CD4-positive, alpha-beta memory T cell (primary cell): Measurements from ENCODE around the gene TEX19. TPM values are rescaled to one million over a fixed set of nuclear protein-coding genes. Genes with fewer than 3 reads are reported as not detected.
"Not testable (repeated sequence)": the region's sequence is repeated elsewhere in the genome, so short reads cannot be mapped to it uniquely, and the experiment has no call there.

Source experiments
- CTCF ChIA-PET: fragments of 350-600 bp; sonication (Branson Sonifier 250); formaldehyde crosslinking; loops from one replicate; lab custom pipeline; 2021; ENCODE audit warnings: inconsistent platforms; ENCODE audit not compliant: partially characterized antibody; lab: Charles Lee
- POLR2A ChIA-PET: fragments of 350-600 bp; sonication (Branson Sonifier 250); formaldehyde crosslinking; loops from one replicate; lab custom pipeline; 2021; ENCODE audit not compliant: partially characterized antibody; lab: Charles Lee
- DNase-seq, 5 donors: peaks; one replicate each; pipeline versions ENCODE4 v3.0.0 to v3.0.0-alpha.2; 2020 to 2022; ENCODE audit warnings: mixed read lengths in 1 of 5
- H3K27ac ChIP-seq: one replicate; pipeline ENCODE4 v1.7.0; 2013; ENCODE audit warnings: low read depth, low read length
- H3K27me3 ChIP-seq: 2 replicates; pipeline ENCODE4 v1.7.0; 2013; ENCODE audit warnings: mild to moderate bottlenecking, low read length, moderate library complexity; ENCODE audit not compliant: insufficient read depth
- H3K36me3 ChIP-seq: 2 replicates; pipeline ENCODE4 v1.7.0; 2013; ENCODE audit warnings: mild to moderate bottlenecking, low read length, moderate library complexity; ENCODE audit not compliant: insufficient read depth
- H3K4me1 ChIP-seq: 2 replicates; pipeline ENCODE4 v1.7.0; 2013; ENCODE audit warnings: mild to moderate bottlenecking, low read length, moderate library complexity; ENCODE audit not compliant: insufficient read depth
- H3K4me3 ChIP-seq, 2 donors: one replicate each; pipeline ENCODE4 v1.7.0; 2013; ENCODE audit warnings: low read length in 2 of 2, mild to moderate bottlenecking in 1 of 2
- H3K9me3 ChIP-seq, 2 donors: one replicate each; pipeline ENCODE4 v1.7.0; 2013; ENCODE audit warnings: low read length in 2 of 2, control low read depth in 1 of 2; ENCODE audit not compliant: control insufficient read depth in 1 of 2
- H3K27ac Mint-ChIP-seq, 7 donors: one replicate each; pipeline ENCODE4 v1.8.0; 2020 to 2021; ENCODE audit warnings: mixed read lengths in 7 of 7, mild to moderate bottlenecking in 6 of 7, inconsistent platforms in 3 of 7, moderate library complexity in 3 of 7
- H3K27me3 Mint-ChIP-seq, 2 donors: one replicate each; pipeline ENCODE4 v1.8.0; 2020 to 2021; ENCODE audit warnings: mixed read lengths in 2 of 2
- H3K36me3 Mint-ChIP-seq, 2 donors: one replicate each; pipeline ENCODE4 v1.8.0; 2020 to 2021; ENCODE audit warnings: mixed read lengths in 2 of 2, inconsistent platforms in 1 of 2, mild to moderate bottlenecking in 1 of 2
- H3K4me1 Mint-ChIP-seq, 4 donors: one replicate each; pipeline ENCODE4 v1.8.0; 2020 to 2021; ENCODE audit warnings: mixed read lengths in 4 of 4, mild to moderate bottlenecking in 1 of 4
- H3K4me3 Mint-ChIP-seq, 8 donors: one replicate each; pipeline ENCODE4 v1.8.0; 2020 to 2021; ENCODE audit warnings: mixed read lengths in 8 of 8, mild to moderate bottlenecking in 7 of 8, moderate library complexity in 6 of 8, inconsistent platforms in 3 of 8
- H3K9me3 Mint-ChIP-seq, 8 donors: one replicate each; pipeline ENCODE4 v1.8.0; 2020 to 2021; ENCODE audit warnings: mixed read lengths in 8 of 8, mild to moderate bottlenecking in 5 of 8, inconsistent platforms in 3 of 8, moderate library complexity in 1 of 8
- intact Hi-C: fragments of 100-400 bp; cut with micrococcal nuclease; formaldehyde crosslinking; loops from one replicate; pipeline ENCODE4 v1.15.1; 2023
- polyA plus RNA-seq, 2 donors: library from polyadenylated mRNA; unstranded; fragments of 300-500 nt; fragmentation: Illumina TruSeq; gene quantifications; one replicate each; pipeline ENCODE4 v1.2.3, GENCODE V29; 2021
- total RNA-seq, 2 experiments: library from RNA; stranded (reverse); gene quantifications; one replicate each; pipeline ENCODE4 v1.2.3, GENCODE V29; 2021

TEX19 gene
- total and polyA plus RNA-seq, 4 experiments from 2014 or later, result not detected

DNA sequence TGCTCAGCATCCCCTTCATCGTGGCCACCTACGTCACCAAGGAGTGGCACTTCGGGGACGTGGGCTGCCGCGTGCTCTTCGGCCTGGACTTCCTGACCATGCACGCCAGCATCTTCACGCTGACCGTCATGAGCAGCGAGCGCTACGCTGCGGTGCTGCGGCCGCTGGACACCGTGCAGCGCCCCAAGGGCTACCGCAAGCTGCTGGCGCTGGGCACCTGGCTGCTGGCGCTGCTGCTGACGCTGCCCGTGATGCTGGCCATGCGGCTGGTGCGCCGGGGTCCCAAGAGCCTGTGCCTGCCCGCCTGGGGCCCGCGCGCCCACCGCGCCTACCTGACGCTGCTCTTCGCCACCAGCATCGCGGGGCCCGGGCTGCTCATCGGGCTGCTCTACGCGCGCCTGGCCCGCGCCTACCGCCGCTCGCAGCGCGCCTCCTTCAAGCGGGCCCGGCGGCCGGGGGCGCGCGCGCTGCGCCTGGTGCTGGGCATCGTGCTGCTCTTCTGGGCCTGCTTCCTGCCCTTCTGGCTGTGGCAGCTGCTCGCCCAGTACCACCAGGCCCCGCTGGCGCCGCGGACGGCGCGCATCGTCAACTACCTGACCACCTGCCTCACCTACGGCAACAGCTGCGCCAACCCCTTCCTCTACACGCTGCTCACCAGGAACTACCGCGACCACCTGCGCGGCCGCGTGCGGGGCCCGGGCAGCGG lies 15.7 kb downstream of the TEX19 start:
- intact Hi-C loops, result no loop called here
- no peaks in the 10 kb centered on the region for H3K9me3 ChIP-seq
- Mint-ChIP-seq H3K36me3 (no peaks in the 10 kb centered on the region), H3K4me1 (peaks cover 3 to 21% (median 8%) of the 10 kb centered on the region in 4 donors), H3K9me3 (no peaks in the 10 kb centered on the region), H3K4me3 (no peak overlapping the region), H3K27ac (no peak overlapping the region), H3K27me3 (peaks cover 22 to 24% of the 10 kb centered on the region in 2 donors)
- H3K4me3 ChIP-seq, result no peak overlapping the region
- H3K27me3 ChIP-seq, result peaks cover 9% of the 10 kb centered on the region
- no peaks in the 10 kb centered on the region for H3K36me3 ChIP-seq
- POLR2A ChIA-PET, result no interaction called here
- CTCF ChIA-PET, result no interaction called here
- peaks cover 14% of the 10 kb centered on the region for H3K4me1 ChIP-seq
- no peak for DNase-seq
- no peak overlapping the region for H3K27ac ChIP-seq

DNA sequence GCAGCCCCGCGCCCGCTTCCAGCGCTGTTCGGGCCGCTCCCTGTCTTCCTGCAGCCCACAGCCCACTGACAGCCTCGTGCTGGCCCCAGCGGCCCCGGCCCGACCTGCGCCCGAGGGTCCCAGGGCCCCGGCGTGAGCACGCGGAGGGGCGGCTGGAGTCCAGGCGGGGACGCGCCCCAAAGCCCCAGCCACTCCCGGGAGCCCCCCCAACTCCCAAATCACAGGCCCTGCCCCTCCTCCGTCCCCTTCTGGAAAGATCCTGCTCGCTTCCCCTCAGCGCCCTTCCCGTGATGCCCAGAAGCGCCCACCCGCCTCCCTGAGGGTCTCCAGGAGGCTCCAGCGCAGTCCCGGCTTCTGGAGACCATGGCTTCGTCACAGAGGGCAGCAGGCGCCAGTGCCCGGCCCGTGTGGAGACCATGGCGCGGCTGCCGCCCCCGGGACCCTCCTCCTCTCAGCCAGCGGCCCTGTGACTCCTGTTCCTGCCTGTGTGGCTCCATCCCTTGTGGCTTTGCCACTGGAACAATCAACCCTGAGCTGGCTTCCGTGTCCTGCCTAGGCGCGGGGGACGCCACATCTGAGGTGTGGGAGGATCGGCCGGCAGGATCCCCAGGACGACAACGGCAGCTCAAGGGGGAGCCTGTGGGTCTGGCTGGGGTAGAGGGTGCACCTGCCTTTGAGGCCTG lies 16.5 kb downstream of the TEX19 start:
- no peak for DNase-seq
- H3K27ac ChIP-seq, result no peak overlapping the region
- no peaks in the 10 kb centered on the region for H3K9me3 ChIP-seq
- no peaks in the 10 kb centered on the region for H3K36me3 Mint-ChIP-seq
- no peaks in the 10 kb centered on the region for H3K36me3 ChIP-seq
- no peak overlapping the region for H3K27ac Mint-ChIP-seq
- intact Hi-C loops, result no loop called here
- H3K4me3 ChIP-seq, result no peak overlapping the region
- ChIA-PET CTCF (no interaction called here), POLR2A (interaction anchor here (1.0 kb wide), 1 partner anchor 12 kb away, joined by 3 read pairs; no protein-coding TSS in a partner anchor)
- H3K9me3 Mint-ChIP-seq, result no peaks in the 10 kb centered on the region
- H3K27me3 ChIP-seq, result peaks cover 7% of the 10 kb centered on the region
- no peak overlapping the region for H3K4me3 Mint-ChIP-seq
- H3K27me3 Mint-ChIP-seq, result peaks cover 25 to 28% of the 10 kb centered on the region in 2 donors
- H3K4me1 ChIP-seq, result peaks cover 11% of the 10 kb centered on the region
- peaks cover 5 to 17% (median 7%) of the 10 kb centered on the region in 4 donors for H3K4me1 Mint-ChIP-seq

DNA sequence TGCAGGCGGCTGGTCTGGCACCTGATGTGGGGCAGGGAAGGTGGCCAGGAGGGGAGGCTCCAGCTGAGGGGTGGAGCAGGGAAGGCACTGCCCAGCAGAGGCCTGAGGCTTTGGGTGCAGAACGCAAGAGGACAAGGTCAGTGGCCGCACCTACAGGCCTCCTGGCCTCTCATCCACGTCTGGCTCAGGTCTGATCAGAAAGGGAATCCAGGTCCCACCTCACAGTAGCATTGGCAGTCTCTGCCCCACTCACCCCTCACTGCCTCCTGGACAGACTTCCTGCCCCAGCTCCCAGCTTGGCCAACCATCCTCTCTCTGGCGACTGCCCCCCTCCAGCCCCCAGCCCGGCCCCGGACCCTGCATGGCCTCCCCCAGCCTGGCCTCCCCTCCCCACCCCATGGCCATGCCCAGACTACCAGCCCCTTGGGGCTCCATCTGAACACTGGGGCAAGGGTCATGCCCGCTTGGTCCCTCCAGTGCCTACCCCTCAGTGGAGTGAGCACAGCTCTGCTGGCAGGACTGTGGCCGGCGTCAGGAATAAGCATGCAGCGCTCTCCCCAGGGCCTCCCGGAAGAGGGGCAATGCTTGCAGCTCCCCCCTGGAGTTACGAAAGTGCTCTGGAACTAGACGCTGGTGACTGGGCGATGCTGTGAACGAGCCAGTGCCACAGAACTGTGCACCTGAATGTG lies 17.1 kb downstream of the TEX19 start:
- POLR2A ChIA-PET, result interaction anchor here (1.0 kb wide), 1 partner anchor 12 kb away, joined by 3 read pairs; no protein-coding TSS in a partner anchor
- peaks cover 24 to 25% of the 10 kb centered on the region in 2 donors for H3K27me3 Mint-ChIP-seq
- H3K4me3 Mint-ChIP-seq, result no peak overlapping the region
- Histone ChIP-seq H3K27me3 (peaks cover 3% of the 10 kb centered on the region), H3K4me1 (peaks cover 4% of the 10 kb centered on the region), H3K9me3 (no peaks in the 10 kb centered on the region), H3K36me3 (no peaks in the 10 kb centered on the region), H3K4me3 (no peak overlapping the region), H3K27ac (no peak overlapping the region)
- H3K9me3 Mint-ChIP-seq, result no peaks in the 10 kb centered on the region
- peaks cover 3 to 15% (median 6%) of the 10 kb centered on the region in 4 donors for H3K4me1 Mint-ChIP-seq
- DNase-seq, result no peak
- CTCF ChIA-PET, result no interaction called here
- intact Hi-C loops, result no loop called here
- H3K27ac Mint-ChIP-seq, result no peak overlapping the region
- no peaks in the 10 kb centered on the region for H3K36me3 Mint-ChIP-seq

DNA sequence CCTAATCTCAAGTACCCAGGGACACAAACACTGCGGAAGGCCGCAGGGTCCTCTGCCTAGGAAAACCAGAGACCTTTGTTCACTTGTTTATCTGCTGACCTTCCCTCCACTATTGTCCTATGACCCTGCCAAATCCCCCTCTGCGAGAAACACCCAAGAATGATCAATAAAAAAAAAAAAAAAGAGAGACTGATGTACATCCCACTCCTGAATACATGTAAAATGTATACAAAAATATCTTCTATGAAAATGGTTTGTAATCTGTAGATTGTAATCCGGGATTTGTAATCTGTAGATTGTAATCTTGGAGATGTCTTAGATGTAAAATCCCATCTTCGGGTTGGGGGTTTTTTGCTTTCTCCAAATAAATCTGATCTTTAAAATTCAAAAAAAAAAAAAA lies 18.2 kb downstream of the TEX19 start:
- peaks cover 28 to 30% of the 10 kb centered on the region in 2 donors for H3K27me3 Mint-ChIP-seq
- intact Hi-C loops, H3K4me1 ChIP-seq: not testable (repeated sequence)

DNA sequence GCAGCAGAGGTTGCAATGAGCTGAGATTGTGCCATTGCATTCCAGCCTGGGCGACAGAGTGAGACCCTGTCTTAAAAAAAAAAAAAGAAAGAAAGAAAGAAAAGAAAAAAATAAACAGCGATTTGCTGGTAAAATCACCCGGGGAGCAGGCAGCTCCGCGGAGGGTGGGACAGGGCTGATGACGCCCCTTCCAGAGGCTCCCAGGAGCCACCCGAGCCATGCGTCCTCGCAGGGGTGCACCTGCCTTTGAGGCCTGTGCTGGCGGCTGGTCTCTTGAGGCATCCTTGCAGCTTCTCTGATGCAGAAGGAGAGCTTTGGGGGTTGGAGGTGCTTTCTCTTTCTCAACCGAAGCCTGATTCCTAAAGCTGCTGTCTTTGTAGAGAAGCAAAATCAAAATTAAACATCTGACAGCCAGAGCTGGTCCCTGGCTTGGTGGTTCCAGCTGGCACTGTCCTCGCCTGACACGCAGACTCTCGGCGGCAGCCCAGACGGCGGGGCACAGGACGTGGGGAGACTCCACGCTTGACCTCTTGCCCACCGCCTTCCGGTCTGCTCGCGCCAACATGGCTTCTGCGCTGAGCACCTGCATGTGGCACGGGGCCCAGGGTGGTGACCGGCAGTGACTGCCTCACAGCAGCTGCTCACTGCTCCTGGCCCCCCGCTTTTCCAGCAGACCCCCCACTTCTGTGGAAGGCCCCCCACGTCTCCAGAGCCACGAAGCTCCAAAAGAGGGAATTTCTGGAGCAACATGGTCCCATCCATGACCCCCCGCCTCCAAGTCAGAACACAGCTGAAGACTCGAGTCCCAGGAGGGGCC lies 19.1 kb downstream of the TEX19 start:
- Histone ChIP-seq H3K27ac (no peak overlapping the region), H3K9me3 (no peaks in the 10 kb centered on the region), H3K27me3 (peaks cover 3% of the 10 kb centered on the region), H3K4me1 (no peaks in the 10 kb centered on the region), H3K4me3 (no peak overlapping the region), H3K36me3 (no peaks in the 10 kb centered on the region)
- no peaks in the 10 kb centered on the region for H3K9me3 Mint-ChIP-seq
- H3K27ac Mint-ChIP-seq, result no peak overlapping the region
- intact Hi-C loops, result no loop called here
- ChIA-PET CTCF (no interaction called here), POLR2A (no interaction called here)
- DNase-seq, result no peak
- peaks cover 5 to 9% (median 6%) of the 10 kb centered on the region in 4 donors for H3K4me1 Mint-ChIP-seq
- no peaks in the 10 kb centered on the region for H3K36me3 Mint-ChIP-seq
- peaks cover 24% of the 10 kb centered on the region in 2 donors for H3K27me3 Mint-ChIP-seq
- H3K4me3 Mint-ChIP-seq, result no peak overlapping the region

More for the DNA sequence above, 18.2 kb downstream of the TEX19 start:
- H3K4me3 ChIP-seq, H3K27ac Mint-ChIP-seq, H3K27ac ChIP-seq, POLR2A ChIA-PET, H3K9me3 Mint-ChIP-seq, H3K36me3 ChIP-seq, H3K27me3 ChIP-seq, DNase-seq, H3K4me3 Mint-ChIP-seq, H3K9me3 ChIP-seq, CTCF ChIA-PET, H3K36me3 Mint-ChIP-seq: not testable (repeated sequence)
- H3K4me1 Mint-ChIP-seq, result peaks cover 6 to 14% (median 8%) of the 10 kb centered on the region in 4 donors

DNA sequence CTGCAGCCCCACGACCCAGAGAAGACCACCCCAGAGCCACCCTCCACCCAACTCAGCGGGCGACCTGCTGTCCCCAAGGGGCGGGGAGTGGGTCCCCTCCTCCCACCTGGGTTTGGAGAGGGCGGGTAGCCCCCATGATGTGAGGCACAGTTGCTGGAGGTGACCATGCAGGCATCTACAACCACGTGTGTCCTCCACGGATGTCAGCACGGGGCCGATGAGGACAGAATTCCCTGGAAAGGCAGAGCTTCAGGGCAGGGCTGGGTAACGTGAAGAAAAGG lies 19.6 kb downstream of the TEX19 start:
- Mint-ChIP-seq H3K27ac (no peak overlapping the region), H3K36me3 (no peaks in the 10 kb centered on the region), H3K4me3 (no peak overlapping the region), H3K27me3 (peaks cover 19 to 22% of the 10 kb centered on the region in 2 donors), H3K9me3 (no peaks in the 10 kb centered on the region), H3K4me1 (peaks cover 4 to 9% (median 6%) of the 10 kb centered on the region in 4 donors)
- H3K27ac ChIP-seq, result no peak overlapping the region
- no peaks in the 10 kb centered on the region for H3K4me1 ChIP-seq
- H3K27me3 ChIP-seq, result no peaks in the 10 kb centered on the region
- no peak for DNase-seq
- H3K4me3 ChIP-seq, result no peak overlapping the region
- intact Hi-C loops, result no loop called here
- no peaks in the 10 kb centered on the region for H3K9me3 ChIP-seq
- ChIA-PET POLR2A (no interaction called here), CTCF (interaction anchor here (0.7 kb wide), 1 partner anchor 170 kb away, joined by 3 read pairs; no protein-coding TSS in a partner anchor)
- H3K36me3 ChIP-seq, result no peaks in the 10 kb centered on the region
